ENCODE results near the gene LAMTOR1. TPM values are rescaled to one million over a fixed set of nuclear protein-coding genes. Genes with fewer than 3 reads are reported as not detected.
A peak's percentile ranks its signal among the peaks of the same experiment; 100 is the strongest.
"Not testable (repeated sequence)": the region's sequence is repeated elsewhere in the genome, so short reads cannot be mapped to it uniquely, and the experiment has no call there.

LAMTOR1 gene
- 72.8 TPM for total RNA-seq
- long read RNA-seq, transcript LAMTOR1-201 (5 exons, 1,179 nt): major isoform, 95 of 105 reads
- long read RNA-seq, partial matches to known transcripts: 4 of 105 reads
- long read RNA-seq, other reads (novel, unspliced or antisense): 6 of 105 reads

DNA sequence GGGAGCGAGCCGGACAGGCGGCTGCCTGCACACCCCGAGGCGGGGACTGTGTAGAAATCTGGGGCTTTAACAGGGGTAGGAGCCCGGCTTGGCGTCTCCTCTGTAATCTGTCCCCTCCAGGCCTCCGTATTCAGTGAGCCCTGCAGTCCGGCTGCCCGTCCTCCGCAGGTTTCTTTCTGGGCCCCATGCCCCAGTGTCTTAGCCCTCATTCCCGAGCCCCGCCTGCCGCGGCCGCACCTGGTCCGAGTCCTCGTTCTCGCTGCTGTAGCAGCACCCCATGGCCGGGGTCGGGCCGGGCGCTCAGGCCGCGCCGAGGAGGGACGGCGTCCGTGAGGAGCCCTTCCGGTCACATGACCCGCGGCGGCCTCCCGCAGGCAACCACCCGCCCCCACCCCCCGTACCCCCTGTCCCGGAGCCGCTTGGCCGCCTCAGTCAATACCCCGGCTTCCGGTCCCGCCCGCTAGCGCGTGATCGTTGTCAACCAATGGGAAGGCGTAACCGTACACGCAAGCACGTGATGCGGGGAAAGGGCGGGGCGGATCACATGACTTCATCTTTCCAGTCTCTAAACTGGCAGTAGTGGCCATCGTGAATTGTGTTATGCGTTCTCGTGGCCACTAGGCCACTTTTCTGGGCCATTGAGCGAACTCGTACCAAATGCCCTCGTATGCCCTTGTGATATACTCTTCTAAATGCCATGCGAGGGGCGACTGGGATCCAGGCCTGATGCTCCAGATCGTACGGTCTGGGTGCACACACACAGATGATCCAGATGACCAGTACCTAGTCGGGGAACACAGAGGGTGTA is at the start of gene LAMTOR1:
Gene LAMTOR1, minus strand, starts transcription at position 352 of the 808 bp plus-strand sequence. Its CDS starts 73 bp downstream, at position 279.
- intact Hi-C loops (cut with DNase I): no loop called here
- peak; percentile 100 for DNase-seq
- ATAC-seq (ENCODE audit: poor library complexity): peak; percentile 99

GRCh38 chr11:72150882-72151281 is 47.8 kb upstream of the LAMTOR1 start:
- ATAC-seq (ENCODE audit: poor library complexity): no peak
- intact Hi-C loops (cut with DNase I): no loop called here

GRCh38 chr11:72146625-72147024 is 43.5 kb upstream of the LAMTOR1 start:
- no peak for ATAC-seq (ENCODE audit: poor library complexity)
- DNase-seq: no peak
- intact Hi-C loops (cut with DNase I): loop anchor here (5.0 kb wide), 1 partner anchor 169 kb away; no protein-coding TSS in a partner anchor

More at GRCh38 chr11:72150882-72151281, 47.8 kb upstream of the LAMTOR1 start:
- DNase-seq: no peak

GRCh38 chr11:72144807-72145565 is 41.9 kb upstream of the LAMTOR1 start:
- intact Hi-C loops (cut with DNase I): loop anchor here (5.0 kb wide), 1 partner anchor 168 kb away; no protein-coding TSS in a partner anchor
- ATAC-seq (ENCODE audit: poor library complexity) (no peak), DNase-seq (no peak)

GRCh38 chr11:72142543-72142942 is 39.4 kb upstream of the LAMTOR1 start:
- ATAC-seq (ENCODE audit: poor library complexity); intact Hi-C loops (cut with DNase I); DNase-seq: not testable (repeated sequence)

DNA sequence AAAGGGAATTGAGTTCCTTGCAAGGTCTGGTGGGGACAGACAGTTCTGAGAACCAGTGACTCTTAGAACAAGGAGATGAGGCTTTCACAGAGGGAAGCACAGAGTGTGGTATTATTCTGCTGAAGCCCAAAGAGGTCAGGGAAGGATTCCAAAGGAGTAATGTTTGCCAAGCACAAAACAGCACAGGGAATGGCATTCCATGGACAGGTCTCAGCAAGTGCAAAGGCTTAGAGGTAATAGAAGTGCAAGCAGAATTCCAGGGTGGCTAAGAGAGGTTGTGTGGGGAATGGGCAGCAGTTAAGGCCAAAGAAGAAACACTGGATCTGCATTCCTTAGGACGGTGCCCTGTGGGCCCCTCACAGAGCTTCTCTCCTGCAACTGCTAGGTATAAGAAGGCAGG is 39.0 kb upstream of the LAMTOR1 start:
- intact Hi-C loops (cut with DNase I); DNase-seq: not testable (repeated sequence)
- peak; percentile 48 for ATAC-seq (ENCODE audit: poor library complexity)

- intact Hi-C loops (cut with DNase I): no loop called here
- ATAC-seq (ENCODE audit: poor library complexity) (no peak), DNase-seq (no peak)
Measured at GRCh38 chr11:72141066-72141465, 38.0 kb upstream of the LAMTOR1 start.

DNA sequence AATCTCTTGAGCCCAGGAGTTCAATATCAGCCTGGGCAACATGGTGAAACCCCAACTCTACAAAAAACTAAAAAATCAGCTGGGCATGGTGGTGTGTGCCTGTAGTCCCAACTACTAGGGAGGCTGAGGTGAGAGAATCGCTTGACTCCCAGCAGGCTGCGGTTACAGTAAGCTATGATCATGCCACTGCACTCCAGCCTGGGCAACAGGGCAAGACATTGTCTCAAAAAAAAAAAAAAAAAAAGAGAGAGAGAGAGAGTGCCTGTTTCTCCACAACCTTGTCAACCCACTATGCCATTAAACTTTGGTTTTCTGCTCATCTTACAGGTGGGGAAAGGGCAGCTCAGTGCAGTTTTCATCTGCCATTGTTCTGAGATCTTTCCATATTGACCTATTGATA is 37.6 kb upstream of the LAMTOR1 start:
- no peak for ATAC-seq (ENCODE audit: poor library complexity)
- intact Hi-C loops (cut with DNase I): no loop called here
- no peak for DNase-seq

GRCh38 chr11:72139500-72139899 is 36.4 kb upstream of the LAMTOR1 start:
- DNase-seq: no peak
- intact Hi-C loops (cut with DNase I): no loop called here
- ATAC-seq (ENCODE audit: poor library complexity): no peak

DNA sequence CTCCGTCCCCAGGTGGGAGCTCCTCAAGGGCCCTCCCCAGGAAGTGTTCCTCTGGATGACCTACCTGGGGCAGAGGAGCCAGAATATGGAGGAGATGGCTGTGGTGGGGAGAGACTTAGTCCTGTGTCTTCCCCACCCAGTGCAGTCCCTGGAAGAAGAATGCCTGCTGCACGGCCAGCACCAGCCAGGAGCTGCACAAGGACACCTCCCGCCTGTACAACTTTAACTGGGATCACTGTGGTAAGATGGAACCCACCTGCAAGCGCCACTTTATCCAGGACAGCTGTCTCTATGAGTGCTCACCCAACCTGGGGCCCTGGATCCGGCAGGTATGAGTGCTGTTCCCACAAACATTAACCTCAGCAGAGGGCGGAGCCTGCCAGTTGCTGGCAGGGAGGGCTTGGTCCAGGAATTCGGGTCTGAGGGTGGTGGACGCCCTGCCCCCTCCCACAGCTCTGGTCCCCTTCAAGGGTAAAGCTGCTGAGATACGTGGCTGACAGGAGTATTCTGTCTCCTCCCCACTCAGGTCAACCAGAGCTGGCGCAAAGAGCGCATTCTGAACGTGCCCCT is 35.8 kb upstream of the LAMTOR1 start:
- DNase-seq (no peak), ATAC-seq (ENCODE audit: poor library complexity) (no peak)
- intact Hi-C loops (cut with DNase I): no loop called here

GRCh38 chr11:72136684-72137262 is 33.7 kb upstream of the LAMTOR1 start:
- intact Hi-C loops (cut with DNase I): no loop called here
- DNase-seq (no peak), ATAC-seq (ENCODE audit: poor library complexity) (no peak)

DNA sequence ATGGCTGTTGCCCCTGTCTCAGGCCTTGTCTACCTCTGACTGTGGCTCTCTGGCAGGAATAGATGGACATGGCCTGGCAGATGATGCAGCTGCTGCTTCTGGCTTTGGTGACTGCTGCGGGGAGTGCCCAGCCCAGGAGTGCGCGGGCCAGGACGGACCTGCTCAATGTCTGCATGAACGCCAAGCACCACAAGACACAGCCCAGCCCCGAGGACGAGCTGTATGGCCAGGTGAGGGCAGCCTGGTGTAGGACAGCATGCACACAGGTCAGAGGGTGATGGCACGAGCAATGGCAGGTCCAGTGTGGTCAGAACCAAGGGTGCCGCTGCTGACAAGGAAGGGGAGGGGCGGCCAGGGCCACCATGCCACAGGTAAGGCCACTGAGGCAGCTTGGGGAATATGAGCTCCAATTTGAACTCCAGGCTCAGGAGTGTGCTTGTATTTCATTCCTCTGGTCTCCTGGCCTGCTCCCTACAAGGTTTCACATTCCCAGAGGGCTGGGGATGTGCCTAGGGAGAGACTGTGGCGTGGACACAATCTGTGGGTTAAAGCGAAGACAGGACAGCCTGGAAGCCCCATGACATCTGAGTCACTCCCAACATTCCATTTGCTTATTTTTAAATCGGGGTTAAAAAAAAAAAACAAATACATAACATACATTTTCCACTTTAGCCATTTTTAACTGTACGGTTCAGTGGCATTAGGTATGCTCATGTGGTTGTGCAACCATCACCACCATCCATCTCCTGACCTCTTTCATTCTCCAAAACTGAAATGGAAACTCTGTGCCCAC is 33.0 kb upstream of the LAMTOR1 start:
- intact Hi-C loops (cut with DNase I): no loop called here
- DNase-seq: no peak
- no peak for ATAC-seq (ENCODE audit: poor library complexity)

DNA sequence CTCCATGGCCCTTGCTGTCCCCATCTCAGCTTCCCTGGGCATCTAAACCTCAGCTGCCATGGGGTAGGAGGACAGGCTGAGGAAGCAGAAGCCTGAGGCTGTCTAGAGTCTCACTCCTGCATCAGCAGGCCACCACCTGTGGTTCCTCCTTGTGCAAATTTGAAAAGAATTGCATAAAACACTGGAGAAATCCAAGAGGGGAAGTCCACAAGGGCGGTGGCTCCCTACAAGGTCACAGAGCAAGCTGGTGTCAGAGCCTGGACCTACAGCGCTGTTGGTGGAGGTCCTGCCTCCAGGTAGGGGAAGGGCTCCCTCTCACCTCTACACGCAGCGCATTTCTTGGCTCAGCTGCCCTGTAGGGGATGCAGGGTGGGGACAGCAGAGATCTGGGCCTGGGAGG is 32.4 kb upstream of the LAMTOR1 start, which contains the start of gene FOLR3:
Gene FOLR3, plus strand, starts transcription at position 253 of the 400 bp plus-strand sequence. CDS start 228 bp downstream, outside the sequence.
- DNase-seq: peak; percentile 49
- peak; percentile 27 for ATAC-seq (ENCODE audit: poor library complexity)
- intact Hi-C loops (cut with DNase I): not testable (repeated sequence)

DNA sequence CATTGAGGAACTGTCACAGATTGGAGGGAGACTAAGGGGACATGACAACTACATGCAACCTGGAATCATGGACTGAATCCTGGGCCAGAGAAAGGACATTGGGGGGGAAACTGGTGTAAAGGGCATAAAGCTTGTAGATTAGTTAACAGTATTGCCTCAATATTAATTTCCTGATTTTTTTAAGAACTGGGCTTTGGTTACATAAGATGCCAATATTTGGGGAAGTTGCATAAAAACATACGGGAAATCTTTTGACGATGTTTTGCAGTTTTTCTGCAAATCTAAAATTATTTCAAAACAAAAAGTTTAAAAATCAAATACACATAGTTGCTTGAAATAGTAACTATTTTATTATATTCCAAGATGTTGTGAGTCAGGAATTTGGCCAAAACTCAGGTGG is 29.5 kb upstream of the LAMTOR1 start:
- ATAC-seq (ENCODE audit: poor library complexity): no peak
- DNase-seq: no peak
- intact Hi-C loops (cut with DNase I): no loop called here

- intact Hi-C loops (cut with DNase I): no loop called here
- ATAC-seq (ENCODE audit: poor library complexity) (no peak), DNase-seq (no peak)
Measured at GRCh38 chr11:72129381-72129780, 26.3 kb upstream of the LAMTOR1 start.

DNA sequence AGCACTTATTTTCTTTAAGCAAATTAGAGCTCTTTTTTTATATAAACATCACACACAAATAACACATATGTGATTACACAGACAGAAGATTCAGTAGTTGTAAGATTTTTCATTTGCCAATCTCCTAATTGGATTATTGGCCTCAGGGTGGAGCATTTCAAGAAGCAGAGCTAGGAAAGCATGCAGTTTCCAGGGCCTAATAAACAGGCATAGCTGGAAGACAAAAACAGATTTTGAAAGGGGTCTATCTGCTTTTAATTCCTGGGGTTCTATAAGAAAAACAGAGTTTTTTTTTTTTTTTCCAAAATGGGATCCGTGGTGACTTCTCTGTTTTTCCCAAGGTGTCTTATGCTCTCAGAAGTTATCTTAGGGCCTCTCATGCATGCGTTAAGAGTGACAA is 24.8 kb upstream of the LAMTOR1 start:
- DNase-seq: no peak
- intact Hi-C loops (cut with DNase I): no loop called here
- no peak for ATAC-seq (ENCODE audit: poor library complexity)

DNA sequence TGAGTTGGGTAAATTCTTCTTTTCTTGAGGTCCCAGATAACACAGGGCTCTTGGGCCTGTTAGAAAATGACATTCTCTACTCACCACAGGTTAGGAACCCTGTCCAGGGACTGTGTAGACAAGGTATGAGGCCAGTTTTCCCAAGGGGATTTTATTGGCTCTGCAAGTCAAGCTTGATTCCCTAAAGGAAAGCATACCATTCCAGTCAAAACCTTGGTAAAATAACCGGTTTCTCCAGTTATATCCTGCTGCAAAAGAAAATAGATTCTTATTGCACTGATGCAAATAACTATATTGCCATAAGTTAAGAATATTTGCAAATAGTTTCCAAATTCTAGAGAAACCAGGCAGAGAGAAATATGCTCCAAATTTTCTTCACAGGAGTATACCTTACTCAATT is 22.9 kb upstream of the LAMTOR1 start:
- DNase-seq (no peak), ATAC-seq (ENCODE audit: poor library complexity) (no peak)
- intact Hi-C loops (cut with DNase I): no loop called here

GRCh38 chr11:72124046-72124445 is 20.9 kb upstream of the LAMTOR1 start:
- no peak for ATAC-seq (ENCODE audit: poor library complexity)
- DNase-seq: no peak
- intact Hi-C loops (cut with DNase I): no loop called here
